Activated T-cell treated with anti-CD3 and anti-CD28 coated beads for 24 hours (primary cell): ENCODE results near the gene DENND10.
"Not testable (repeated sequence)": the region's sequence is repeated elsewhere in the genome, so short reads cannot be mapped to it uniquely, and the experiment has no call there.

ENCODE experiments used
- DNase-seq: peaks from one replicate; pipeline ENCODE4 v3.0.0-alpha.2; 2020; ENCODE audit warnings: low read depth

Gene DENND10

GRCh38 chr10:119132521-119133345 lies 28.8 kb downstream of the DENND10 start:
- DNase-seq, result no peak

- peak; percentile 16 for DNase-seq
These were observed 30.0 kb downstream of the DENND10 start for GRCh38 chr10:119133949-119134348.

- DNase-seq, result no peak
These were observed 31.6 kb downstream of the DENND10 start for GRCh38 chr10:119135513-119135881.

- DNase-seq, result no peak
These were observed 32.2 kb downstream of the DENND10 start for GRCh38 chr10:119136084-119136483.

DNA sequence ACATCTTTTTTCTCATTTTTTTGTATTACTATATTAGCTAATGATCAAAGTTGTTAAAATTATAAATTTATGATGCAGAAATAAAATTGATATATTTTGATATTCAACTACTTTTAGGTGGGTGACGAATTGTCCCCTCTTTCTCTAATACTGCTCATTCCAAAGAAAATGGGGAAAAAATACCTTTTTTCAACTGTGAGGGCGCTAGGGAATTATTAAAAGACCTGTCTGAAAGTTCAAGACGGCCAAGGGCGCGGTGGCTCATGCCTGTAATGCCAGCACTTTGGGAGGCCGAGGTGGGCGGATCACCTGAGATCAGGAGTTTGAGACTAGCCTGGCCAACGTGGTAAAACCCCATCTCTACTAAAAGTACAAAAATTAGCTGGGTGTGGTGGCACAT lies 34.0 kb downstream of the DENND10 start:
- not testable (repeated sequence) for DNase-seq

- no peak for DNase-seq
These were observed 34.7 kb downstream of the DENND10 start for GRCh38 chr10:119138346-119139306.

GRCh38 chr10:119139464-119140067 lies 35.7 kb downstream of the DENND10 start:
- DNase-seq, result no peak

DNA sequence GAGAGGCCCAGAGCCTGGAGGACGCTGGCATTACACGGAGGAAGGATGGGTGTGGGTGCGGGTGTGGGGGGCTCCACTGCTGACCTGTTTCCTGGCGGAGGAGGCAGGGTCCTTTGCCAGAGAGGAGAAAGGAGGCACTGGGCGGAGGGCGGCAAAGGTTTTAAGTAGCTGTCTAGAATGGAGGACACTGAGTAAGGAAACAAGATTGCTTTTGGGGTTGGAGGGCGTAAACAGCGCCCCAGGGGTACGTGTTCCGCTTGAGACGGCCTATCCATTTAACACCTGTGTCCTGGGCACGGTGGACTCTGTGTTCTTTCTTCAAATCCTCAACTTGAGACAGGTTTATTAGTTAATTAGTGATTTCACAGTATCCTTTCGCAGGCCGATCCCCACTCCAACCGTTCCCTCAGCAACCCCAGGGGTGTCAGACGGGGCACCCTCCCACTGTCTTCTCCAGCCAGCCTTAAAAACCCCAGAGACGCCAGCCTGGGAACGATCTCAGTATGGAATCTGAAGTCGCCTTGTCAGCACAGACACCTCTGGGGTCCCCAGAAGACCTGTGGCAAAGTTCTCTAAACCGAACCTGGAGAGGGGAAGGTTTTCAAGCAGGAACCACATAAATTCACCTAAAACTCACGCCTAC lies 36.8 kb downstream of the DENND10 start:
- no peak for DNase-seq

DNA sequence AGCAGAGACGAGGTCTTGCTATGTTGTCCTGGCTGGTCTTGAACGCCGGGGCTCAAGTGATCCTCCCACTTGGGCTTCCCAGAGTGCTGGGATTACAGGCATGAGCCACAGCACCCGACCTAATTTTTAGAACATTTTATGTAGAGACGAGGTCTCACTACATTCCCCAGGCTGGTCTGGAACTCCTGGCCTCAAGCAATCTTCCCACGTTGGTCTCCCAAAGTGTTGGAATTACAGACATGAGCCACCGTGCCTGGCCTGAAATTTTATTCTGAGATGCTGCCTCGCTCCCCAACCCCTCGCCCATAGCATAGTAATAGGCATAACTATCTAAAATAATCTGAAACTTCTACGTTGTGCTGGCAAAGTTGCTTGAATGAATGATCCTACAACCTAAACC lies 39.7 kb downstream of the DENND10 start:
- no peak for DNase-seq

GRCh38 chr10:119149157-119149556 lies 45.2 kb downstream of the DENND10 start:
- DNase-seq, result no peak

GRCh38 chr10:119149729-119150128 lies 45.8 kb downstream of the DENND10 start:
- DNase-seq, result no peak

- not testable (repeated sequence) for DNase-seq
These were observed 47.7 kb downstream of the DENND10 start for GRCh38 chr10:119151601-119152000.

DNA sequence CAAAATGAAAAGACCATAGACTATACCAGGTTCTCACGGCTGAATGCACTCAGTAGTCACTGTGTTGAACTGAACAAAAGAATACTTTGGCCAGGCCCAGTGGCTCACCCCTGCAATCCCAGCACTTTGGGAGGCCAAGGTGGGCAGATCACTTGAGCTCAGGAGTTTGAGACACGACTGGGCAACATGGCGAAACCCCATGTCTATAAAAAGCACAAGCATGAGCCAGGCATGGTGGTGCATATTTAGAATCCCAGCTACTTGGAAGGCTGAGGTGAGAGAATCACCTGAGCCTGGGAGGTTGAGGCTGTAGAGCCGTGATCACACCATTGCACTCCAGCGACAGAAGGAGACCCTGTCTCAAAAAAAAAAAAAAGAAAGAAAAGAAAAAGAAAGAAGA lies 49.1 kb downstream of the DENND10 start:
- no peak for DNase-seq

GRCh38 chr10:119153661-119154060 lies 49.7 kb downstream of the DENND10 start:
- DNase-seq, result no peak

DNA sequence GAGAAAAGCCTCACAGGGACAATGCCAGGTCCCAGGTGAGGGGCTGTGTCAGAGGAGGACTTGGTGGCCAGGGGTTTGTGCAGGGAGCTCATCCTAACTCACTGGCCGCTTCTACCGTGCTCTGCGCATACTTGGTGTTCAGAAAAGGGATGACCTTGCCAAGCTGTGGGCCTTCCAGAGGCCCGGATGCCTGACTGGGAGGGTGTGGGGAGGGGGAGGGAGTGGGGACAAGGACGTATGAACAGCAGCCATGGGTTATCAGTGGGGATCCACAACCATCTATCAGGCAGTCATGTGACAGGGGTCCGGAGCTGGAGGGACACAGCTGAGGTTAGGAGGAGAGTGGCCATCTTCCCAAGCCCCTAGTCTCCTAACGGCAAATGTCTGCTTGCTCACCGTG lies 55.4 kb downstream of the DENND10 start:
- DNase-seq, result no peak

GRCh38 chr10:119161680-119162451 lies 58.0 kb downstream of the DENND10 start:
- DNase-seq, result no peak

GRCh38 chr10:119162452-119163092 lies 58.7 kb downstream of the DENND10 start:
- DNase-seq, result no peak

DNA sequence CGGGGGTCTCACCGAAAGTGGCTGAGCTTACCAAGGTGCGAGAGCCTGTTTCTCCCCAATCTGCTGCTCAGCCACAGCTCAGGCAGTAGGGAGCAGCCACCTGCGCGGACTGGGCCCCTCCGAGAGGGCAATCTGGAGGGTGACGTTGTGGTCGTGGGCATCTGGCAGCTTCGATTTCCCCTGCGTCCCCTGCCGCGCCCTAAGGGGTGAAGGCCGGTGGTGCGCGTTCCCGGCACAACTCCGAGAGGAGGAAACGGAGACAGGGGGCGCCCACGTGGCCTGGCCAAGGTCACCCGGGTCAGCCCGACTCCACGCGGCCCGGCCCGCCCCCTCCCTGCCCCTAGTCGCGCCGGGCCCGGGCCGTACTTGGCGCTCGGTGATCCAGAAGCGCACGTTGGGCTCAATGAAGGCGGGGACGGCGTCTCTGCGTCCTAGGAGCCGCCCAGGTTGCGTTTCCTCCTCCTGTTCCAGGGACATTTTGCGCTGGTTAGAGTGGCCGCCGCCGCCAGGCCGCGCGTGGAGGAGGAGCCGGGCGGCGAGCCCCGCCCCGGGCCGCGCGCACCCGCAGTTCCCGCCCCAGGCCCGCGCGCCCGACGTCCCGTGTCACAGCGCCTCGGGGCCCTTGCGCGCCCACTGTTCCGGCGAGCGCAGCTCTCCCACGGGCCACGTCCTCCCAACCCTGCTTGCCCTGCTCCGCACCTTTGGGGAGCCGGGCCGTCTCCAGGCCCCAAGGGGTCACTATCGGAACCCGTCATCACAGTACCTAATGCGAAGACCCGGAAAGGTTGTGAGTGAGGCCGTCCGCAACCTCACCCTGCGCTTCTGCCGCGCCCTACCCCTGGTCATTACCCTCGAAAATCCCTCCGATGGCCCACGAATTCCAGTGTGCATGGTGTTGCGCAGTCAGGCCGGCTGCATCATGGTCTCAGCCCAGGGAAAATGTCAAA lies 61.5 kb downstream of the DENND10 start, which contains the start of gene SFXN4:
TSS of gene SFXN4 (minus strand) at position 544 of the 947 bp plus-strand sequence. CDS start at position 477, 67 bp downstream.
- peak; percentile 76 for DNase-seq

- DNase-seq, result no peak
These were observed 62.2 kb downstream of the DENND10 start for GRCh38 chr10:119166118-119166500.
